Panc1 (cell line): ENCODE measurements around the gene PALD1.

Experiments
- POLR2AphosphoS5 ChIP-seq: IDR thresholded peaks from 2 replicates; pipeline ENCODE4 v1.6.1; 2012; ENCODE audit warnings: mild to moderate bottlenecking, low read depth, low read length, moderate library complexity
- SIN3A ChIP-seq: IDR thresholded peaks from 2 replicates; pipeline ENCODE4 v1.6.1; 2012; ENCODE audit warnings: low read depth, mild to moderate bottlenecking, low read length, moderate library complexity, borderline replicate concordance; ENCODE audit not compliant: insufficient read depth
- TCF7L2 ChIP-seq: IDR thresholded peaks from 2 replicates; pipeline ENCODE4 v1.6.1; 2011; ENCODE audit warnings: mild to moderate bottlenecking, low read depth, low read length, inconsistent platforms
- TF ChIP-seq, protein P1 (sequence below): fragments of 450-650 bp; IDR thresholded peaks from 2 replicates; pipeline ENCODE4 v1.5.1; 2017; ENCODE audit warnings: mild to moderate bottlenecking
- TF ChIP-seq, protein P2 (sequence below), 2 experiments: IDR thresholded peaks; 2 replicates each; pipeline ENCODE4 v1.6.1; 2011 to 2012; ENCODE audit warnings: low read depth in 2 of 2, control low read depth in 1 of 2, low read length in 1 of 2, mild to moderate bottlenecking in 1 of 2, moderate library complexity in 1 of 2; ENCODE audit not compliant: insufficient read depth in 1 of 2

DNA sequence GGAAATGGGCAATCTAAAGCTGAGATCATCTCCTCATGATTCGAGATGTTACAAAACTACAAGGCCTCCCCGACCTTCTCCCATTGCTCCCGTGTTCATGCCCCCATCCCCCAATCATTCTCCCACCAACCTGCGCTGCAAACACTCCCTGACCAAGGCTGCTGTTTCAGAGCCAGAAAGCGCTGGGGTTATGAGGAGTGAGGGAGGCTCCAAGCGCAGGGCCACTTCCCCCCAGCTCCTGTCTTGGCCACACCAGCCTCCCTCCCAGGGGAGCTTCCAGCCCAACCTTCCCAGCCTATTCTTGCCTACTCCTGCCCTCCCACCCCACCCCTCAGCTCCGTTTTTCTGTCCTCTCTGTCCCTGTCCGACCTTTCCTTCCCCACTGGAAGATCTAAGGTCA lies 22.4 kb upstream of the PALD1 start:
- TF ChIP-seq, protein P1, sequence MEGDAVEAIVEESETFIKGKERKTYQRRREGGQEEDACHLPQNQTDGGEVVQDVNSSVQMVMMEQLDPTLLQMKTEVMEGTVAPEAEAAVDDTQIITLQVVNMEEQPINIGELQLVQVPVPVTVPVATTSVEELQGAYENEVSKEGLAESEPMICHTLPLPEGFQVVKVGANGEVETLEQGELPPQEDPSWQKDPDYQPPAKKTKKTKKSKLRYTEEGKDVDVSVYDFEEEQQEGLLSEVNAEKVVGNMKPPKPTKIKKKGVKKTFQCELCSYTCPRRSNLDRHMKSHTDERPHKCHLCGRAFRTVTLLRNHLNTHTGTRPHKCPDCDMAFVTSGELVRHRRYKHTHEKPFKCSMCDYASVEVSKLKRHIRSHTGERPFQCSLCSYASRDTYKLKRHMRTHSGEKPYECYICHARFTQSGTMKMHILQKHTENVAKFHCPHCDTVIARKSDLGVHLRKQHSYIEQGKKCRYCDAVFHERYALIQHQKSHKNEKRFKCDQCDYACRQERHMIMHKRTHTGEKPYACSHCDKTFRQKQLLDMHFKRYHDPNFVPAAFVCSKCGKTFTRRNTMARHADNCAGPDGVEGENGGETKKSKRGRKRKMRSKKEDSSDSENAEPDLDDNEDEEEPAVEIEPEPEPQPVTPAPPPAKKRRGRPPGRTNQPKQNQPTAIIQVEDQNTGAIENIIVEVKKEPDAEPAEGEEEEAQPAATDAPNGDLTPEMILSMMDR = no peak
- TF ChIP-seq POLR2AphosphoS5 (no peak), TCF7L2 (no peak), SIN3A (no peak)
- TF ChIP-seq, protein P2, sequence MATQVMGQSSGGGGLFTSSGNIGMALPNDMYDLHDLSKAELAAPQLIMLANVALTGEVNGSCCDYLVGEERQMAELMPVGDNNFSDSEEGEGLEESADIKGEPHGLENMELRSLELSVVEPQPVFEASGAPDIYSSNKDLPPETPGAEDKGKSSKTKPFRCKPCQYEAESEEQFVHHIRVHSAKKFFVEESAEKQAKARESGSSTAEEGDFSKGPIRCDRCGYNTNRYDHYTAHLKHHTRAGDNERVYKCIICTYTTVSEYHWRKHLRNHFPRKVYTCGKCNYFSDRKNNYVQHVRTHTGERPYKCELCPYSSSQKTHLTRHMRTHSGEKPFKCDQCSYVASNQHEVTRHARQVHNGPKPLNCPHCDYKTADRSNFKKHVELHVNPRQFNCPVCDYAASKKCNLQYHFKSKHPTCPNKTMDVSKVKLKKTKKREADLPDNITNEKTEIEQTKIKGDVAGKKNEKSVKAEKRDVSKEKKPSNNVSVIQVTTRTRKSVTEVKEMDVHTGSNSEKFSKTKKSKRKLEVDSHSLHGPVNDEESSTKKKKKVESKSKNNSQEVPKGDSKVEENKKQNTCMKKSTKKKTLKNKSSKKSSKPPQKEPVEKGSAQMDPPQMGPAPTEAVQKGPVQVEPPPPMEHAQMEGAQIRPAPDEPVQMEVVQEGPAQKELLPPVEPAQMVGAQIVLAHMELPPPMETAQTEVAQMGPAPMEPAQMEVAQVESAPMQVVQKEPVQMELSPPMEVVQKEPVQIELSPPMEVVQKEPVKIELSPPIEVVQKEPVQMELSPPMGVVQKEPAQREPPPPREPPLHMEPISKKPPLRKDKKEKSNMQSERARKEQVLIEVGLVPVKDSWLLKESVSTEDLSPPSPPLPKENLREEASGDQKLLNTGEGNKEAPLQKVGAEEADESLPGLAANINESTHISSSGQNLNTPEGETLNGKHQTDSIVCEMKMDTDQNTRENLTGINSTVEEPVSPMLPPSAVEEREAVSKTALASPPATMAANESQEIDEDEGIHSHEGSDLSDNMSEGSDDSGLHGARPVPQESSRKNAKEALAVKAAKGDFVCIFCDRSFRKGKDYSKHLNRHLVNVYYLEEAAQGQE (IDR thresholded peaks at IDR 0.05; ENCODE audit: insufficient read depth in 1 of 2, low read depth in 2 of 2, low read length in 1 of 2) = no peak
